NCI-H2227 treated with DMSO at 0.1 percent for 48 hours (cell line): Measurements from ENCODE around the gene MATK.
"Not testable (repeated sequence)": the region's sequence is repeated elsewhere in the genome, so short reads cannot be mapped to it uniquely, and the experiment has no call there.

Experiments
- DNase-seq: peaks from one replicate; lab custom pipeline; 2025; lab: John Stamatoyannopoulos, UW

The MATK gene

GRCh38 chr19:3785938-3786824 lies at the start of gene MATK:
Gene MATK, minus strand, starts transcription at chr19:3786381. Its CDS starts 1,246 bp downstream, at chr19:3785135.
- no peak for DNase-seq

GRCh38 chr19:3835055-3835435 lies 48.9 kb upstream of the MATK start:
- no peak for DNase-seq

DNA sequence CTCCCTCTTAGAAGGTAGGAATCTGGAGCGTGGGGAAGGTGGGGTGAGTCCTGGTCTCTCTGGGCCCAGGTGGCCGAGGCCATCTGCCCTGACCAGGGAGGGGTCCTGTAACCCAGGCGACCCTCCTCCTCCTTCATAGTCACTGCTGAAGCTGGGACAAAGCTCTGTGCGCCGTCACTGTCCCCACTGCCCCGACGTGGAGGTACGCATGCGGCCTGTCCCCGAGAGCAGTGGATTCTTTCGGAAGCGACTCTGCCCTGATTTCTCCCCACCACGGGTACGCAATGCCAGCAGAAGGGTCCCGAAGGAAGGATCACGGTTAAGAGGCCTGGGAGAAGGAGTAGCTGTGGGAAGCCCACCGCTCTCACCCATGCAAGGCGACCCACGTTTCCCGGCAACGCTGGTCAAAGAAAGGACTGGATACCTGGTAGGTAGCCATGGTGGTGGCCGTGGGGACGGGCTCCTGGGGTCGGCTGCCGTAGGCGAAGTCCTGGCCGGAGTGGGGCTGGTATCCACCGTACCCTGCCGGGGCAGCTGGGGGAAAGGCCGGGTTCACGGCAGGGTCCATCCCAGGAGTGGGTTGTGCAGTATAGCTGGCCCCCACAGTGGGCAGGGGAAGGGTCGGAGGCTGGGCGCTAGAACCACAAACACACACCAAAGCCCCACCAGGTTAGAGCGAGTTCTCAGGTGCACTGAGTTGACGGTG lies 48.3 kb upstream of the MATK start:
- no peak for DNase-seq

DNA sequence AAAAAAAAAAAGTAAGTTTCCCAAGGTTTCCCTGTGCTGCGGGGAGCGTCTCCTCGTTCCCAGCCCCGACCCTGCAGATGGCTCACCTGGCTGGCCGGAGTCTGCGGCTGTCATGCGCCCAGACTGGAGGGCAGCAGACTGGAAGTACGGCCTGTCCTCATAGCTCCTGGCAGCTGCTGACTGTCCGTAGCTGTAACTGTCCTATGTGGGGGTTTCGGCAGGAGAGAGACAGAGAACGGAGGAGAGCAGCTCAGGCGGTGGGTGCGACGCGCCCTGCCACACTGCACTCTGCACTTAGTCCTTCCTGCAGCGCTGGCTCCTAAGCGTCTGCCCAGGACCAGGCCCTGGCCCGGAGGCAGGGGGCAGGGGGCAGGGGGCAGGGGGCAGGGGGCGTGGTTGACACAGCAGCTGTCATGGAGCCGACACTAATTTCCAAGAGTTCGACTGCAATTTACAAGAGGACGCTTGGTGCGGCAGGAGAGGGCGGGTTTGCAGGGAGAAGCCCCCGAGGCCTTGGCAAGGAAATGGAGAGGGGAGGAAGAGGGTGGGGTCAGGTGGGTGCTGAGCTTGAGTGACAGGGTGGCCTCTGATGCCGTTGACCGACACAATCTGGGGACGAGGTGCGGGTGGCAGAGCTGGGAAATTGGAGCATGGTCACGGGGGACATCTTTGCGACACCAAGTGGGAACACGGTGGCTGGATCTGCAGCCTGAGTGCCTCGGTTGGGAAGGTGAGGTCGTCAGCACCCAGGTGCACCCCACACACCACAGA lies 47.6 kb upstream of the MATK start:
- DNase-seq: no peak

- DNase-seq: no peak
These were observed 45.8 kb upstream of the MATK start for GRCh38 chr19:3832001-3832400.

GRCh38 chr19:3831601-3832000 lies 45.4 kb upstream of the MATK start:
- DNase-seq: no peak

- DNase-seq: no peak
These were observed 44.7 kb upstream of the MATK start for GRCh38 chr19:3830621-3831589.

- DNase-seq: no peak
These were observed 41.1 kb upstream of the MATK start for GRCh38 chr19:3827306-3827705.

- no peak for DNase-seq
These were observed 40.0 kb upstream of the MATK start for GRCh38 chr19:3826163-3826562.

DNA sequence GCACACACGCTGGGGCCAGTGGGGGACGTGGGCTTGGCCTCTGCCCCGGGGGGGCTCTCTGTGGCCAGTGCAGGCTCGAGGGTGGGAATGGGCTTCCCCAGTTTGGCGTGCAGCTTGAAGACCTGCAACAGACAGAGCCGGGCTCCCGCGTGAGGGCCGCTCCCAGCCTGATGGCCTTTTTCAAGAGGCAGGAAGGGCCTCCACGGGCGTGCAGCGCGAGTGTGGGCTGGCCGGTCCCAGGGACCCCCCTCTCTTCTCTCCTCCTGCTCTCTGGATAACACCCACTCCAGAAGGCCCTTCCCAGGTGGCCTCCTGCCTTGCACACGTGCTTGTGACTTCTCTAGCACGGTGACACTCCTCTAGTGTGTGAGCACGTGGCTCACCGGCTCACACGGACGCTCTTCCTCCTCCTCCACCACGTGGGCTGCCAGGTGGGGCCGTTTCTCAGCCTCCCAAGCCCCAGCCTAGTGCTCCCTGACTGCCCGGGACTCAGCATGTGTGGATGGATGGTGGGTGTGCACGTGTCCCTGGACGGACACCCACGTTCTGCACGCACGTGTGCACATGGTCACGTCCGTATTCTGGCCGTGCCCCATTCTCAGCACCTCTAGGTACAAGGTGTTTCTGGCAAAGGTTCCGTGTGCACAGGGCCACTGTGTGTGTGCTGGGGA lies 39.2 kb upstream of the MATK start:
- no peak for DNase-seq

DNA sequence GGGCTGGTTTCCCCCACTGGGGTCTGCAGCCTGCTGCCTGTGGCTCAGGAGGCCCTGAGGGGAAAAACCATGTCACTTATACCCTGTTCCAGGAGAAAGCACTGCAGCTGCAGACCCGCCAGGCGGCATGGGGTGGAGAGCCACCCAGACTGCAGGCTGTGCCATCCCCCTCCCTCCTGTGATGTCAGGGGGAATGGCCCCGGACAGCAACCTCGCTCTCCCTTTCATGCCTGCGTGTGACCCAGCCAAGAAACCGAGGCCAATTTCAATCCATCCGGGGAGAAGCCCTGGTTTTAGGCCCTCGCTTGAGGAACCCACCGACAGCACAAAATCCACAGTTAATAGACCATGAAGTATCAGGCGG lies 37.2 kb upstream of the MATK start:
- DNase-seq: no peak

DNA sequence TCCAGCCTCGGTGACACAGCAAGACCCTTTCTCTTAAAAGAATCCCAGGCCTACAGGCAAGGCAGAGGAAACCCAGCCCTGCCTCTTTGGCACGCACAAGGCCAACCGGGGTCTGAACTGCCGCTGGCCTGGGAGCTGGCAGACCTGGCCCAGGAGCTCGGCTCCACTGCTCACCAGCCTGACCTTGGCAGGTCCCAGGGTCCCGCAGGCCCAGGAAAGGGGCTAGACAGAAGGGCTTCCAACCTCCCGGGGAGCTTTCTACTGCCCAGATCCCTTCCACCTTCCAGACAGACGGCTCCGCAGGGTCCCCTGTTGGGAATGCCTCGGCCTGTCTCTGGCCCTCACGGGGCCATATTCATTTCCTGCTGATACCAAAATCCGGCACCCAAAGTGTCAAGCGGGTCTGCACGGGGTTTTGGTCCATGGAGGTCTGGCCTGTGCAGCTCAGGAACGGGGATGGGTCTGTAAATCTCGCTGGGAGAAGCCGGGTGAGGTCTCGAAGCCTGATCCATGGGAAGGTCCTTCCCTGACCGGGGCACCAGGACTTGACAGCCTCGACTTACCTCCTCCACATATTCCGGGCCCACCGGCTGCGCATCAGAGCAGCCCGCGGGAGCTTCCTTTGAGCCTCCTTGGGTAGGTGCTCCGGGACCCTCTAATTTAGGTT lies 36.6 kb upstream of the MATK start:
- no peak for DNase-seq

- DNase-seq: no peak
These were observed 35.7 kb upstream of the MATK start for GRCh38 chr19:3821857-3822364.

GRCh38 chr19:3821156-3821555 lies 35.0 kb upstream of the MATK start:
- no peak for DNase-seq

GRCh38 chr19:3819989-3820388 lies 33.8 kb upstream of the MATK start:
- DNase-seq: no peak

GRCh38 chr19:3818918-3819317 lies 32.7 kb upstream of the MATK start:
- no peak for DNase-seq

DNA sequence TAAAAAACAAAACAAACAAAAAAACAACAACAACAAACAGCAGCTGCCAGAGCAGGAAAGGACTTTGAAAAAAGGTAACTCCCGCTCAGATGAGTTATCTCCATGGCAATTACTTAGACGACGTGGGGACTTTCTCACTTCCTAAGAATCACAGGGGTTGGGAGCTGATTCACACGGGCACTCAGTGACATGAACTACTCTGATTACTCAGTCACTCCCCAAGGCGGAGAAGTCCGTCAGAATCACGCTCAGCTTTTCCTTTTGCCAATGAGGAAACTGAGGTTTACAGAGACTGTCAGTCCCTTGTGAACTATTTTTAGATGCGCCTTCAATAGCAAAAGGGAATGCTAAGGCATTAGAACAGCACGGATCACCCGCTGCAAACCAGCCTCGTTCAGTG lies 32.3 kb upstream of the MATK start:
- DNase-seq: no peak

DNA sequence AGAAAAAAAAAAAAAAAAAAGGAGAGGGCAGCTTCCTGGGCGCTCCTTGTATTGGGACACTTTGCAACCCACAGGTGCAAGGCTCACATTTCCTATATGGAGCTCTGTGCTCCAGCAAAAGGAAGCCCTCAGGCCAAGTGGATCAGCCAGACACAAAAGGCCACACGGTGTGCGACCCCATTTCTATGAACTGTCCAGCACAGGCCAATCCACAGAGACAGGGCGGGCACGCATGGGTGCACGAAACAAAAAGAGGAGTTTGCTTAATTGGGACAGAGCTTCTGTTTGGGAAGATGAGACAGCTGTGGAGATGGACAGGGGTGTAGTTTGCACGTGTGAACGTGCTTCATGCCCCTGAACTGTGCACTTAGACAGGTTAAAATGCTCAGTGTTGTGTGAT lies 31.6 kb upstream of the MATK start:
- no peak for DNase-seq

DNA sequence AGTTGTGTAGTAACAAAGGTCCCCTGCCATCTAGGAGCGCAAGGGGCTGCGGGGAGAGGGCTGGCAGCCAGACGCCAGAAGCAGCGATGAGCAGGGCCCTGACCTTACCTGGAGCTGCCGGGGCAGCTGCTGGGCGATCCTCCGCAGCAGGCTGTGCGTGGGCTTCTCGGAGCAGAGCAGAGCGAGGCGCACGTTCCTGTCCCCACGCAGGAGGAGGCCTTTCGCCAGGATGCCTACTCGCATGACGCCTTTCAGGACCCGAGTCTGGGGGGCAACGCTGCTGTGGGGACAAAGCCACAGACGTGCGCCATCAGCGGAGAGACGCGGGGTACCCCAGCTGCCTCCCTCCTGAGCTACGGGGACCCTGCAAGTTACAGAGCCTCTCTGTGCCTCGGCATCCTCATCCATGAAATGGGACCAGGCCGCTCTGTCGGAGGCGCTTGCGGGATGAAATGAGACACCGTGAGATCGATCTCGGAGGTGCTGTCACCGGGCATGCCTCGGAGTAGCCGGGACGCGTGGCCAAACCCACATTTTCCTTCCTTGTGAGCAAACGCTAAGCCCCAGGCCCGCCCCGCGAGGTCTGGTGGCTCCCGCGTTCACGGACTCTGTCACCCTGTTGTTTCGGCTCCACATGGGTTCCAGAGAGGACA lies 30.5 kb upstream of the MATK start:
- DNase-seq: no peak

DNA sequence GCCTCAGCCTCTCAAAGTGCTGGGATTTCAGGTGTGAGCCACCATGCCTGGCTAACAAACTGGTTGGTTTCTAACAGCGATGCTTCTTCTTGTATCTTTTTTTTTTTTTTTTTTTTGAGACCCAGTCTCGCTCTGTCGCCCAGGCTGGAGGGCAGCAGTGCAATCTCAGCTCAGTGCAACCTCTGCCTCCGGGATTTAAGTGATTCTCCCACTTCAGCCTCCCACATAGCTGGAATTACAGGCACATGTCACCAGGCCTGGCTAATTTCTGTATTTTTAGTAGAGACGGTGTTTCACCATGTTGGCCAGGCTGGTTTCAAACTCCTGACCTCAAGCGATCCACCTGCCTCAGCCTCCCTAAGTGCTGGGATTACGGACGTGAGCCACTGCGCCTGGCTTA lies 30.0 kb upstream of the MATK start:
- not testable (repeated sequence) for DNase-seq
